ENCODE results near the gene THRB.

Gene THRB

DNA sequence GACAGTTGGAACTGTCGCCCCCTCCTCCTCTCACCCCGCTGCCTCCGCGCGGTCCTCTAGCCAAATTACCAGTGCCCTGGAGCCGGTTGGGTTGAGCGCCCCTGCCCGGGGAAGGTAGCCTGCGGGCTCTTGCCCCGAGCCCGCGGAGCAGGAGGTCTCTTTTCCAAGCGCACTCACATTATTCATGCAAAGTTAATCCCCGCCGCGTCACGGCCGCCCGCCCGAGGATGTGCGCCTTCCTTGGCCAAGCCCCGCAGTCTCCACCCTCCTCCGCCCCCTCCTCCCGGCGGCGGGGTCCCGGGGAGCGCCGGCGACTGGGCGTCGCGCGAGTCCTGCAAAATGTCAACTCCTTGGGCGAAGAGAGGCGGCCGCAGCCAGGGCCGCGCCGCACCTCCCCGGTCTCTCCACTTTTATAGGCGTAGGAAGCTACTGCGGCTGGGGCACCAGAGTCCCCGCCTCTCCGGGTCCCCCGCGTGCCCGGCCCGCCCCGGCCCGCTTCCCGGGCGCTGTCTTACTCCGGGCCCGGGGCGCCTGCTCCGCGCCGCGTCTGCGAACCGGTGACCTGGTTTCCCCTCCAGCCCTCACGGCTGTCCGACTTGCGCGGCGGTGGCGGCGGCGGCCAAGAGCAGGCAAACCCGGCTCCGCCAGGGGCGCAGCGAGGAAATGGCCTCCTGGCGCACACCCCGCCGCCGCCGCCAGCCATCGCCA lies at the start of gene THRB:
TSS of gene THRB (minus strand) at position 233 of the 708 bp plus-strand sequence.
- Histone ChIP-seq H3K36me3 (ENCODE audit: control insufficient read depth, insufficient read depth, low read length) (no peaks in the 10 kb centered on the region), H3K27me3 (replicated peaks; ENCODE audit: control insufficient read depth, insufficient read depth, low read length) (no peaks in the 10 kb centered on the region; the same call in 1 of the 2 replicates), H3K4me3 (replicated peaks; ENCODE audit: low read depth, low read length) (peak within 1 kb of the TSS; percentile 14; the same call in 1 of the 2 replicates)
- peak; percentile 22 for DNase-seq (ENCODE audit: extremely low read depth, insufficient read length)
- TF ChIP-seq, protein P1, sequence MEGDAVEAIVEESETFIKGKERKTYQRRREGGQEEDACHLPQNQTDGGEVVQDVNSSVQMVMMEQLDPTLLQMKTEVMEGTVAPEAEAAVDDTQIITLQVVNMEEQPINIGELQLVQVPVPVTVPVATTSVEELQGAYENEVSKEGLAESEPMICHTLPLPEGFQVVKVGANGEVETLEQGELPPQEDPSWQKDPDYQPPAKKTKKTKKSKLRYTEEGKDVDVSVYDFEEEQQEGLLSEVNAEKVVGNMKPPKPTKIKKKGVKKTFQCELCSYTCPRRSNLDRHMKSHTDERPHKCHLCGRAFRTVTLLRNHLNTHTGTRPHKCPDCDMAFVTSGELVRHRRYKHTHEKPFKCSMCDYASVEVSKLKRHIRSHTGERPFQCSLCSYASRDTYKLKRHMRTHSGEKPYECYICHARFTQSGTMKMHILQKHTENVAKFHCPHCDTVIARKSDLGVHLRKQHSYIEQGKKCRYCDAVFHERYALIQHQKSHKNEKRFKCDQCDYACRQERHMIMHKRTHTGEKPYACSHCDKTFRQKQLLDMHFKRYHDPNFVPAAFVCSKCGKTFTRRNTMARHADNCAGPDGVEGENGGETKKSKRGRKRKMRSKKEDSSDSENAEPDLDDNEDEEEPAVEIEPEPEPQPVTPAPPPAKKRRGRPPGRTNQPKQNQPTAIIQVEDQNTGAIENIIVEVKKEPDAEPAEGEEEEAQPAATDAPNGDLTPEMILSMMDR (IDR thresholded peaks at IDR 0.05; ENCODE audit: insufficient read depth, low read length, poor library complexity, severe bottlenecking): no peak

- TF ChIP-seq, protein P1 (IDR thresholded peaks at IDR 0.05; ENCODE audit: insufficient read depth, low read length, poor library complexity, severe bottlenecking): no peak
- DNase-seq (ENCODE audit: extremely low read depth, insufficient read length): no peak
- H3K4me3 ChIP-seq (replicated peaks; ENCODE audit: low read depth, low read length): no peak overlapping the region
- H3K27me3 ChIP-seq (replicated peaks; ENCODE audit: control insufficient read depth, insufficient read depth, low read length): no peaks in the 10 kb centered on the region; the same call in 1 of the 2 replicates
- H3K36me3 ChIP-seq (ENCODE audit: control insufficient read depth, insufficient read depth, low read length): no peaks in the 10 kb centered on the region
These were observed 47.3 kb upstream of the THRB start for GRCh38 chr3:24541935-24542334.

- Histone ChIP-seq H3K36me3 (ENCODE audit: control insufficient read depth, insufficient read depth, low read length) (no peaks in the 10 kb centered on the region), H3K27me3 (replicated peaks; ENCODE audit: control insufficient read depth, insufficient read depth, low read length) (no peaks in the 10 kb centered on the region; the same call in 1 of the 2 replicates), H3K4me3 (replicated peaks; ENCODE audit: low read depth, low read length) (no peak overlapping the region)
- TF ChIP-seq, protein P1 (IDR thresholded peaks at IDR 0.05; ENCODE audit: insufficient read depth, low read length, poor library complexity, severe bottlenecking): no peak
- DNase-seq (ENCODE audit: extremely low read depth, insufficient read length): no peak
These were observed 46.2 kb upstream of the THRB start for GRCh38 chr3:24540821-24541220.

- DNase-seq (ENCODE audit: extremely low read depth, insufficient read length): no peak
- no peaks in the 10 kb centered on the region; the same call in 1 of the 2 replicates for H3K27me3 ChIP-seq (replicated peaks; ENCODE audit: control insufficient read depth, insufficient read depth, low read length)
- TF ChIP-seq, protein P1 (IDR thresholded peaks at IDR 0.05; ENCODE audit: insufficient read depth, low read length, poor library complexity, severe bottlenecking): no peak
- H3K36me3 ChIP-seq (ENCODE audit: control insufficient read depth, insufficient read depth, low read length): no peaks in the 10 kb centered on the region
- H3K4me3 ChIP-seq (replicated peaks; ENCODE audit: low read depth, low read length): no peak overlapping the region
These were observed 45.0 kb upstream of the THRB start for GRCh38 chr3:24539699-24540098.

DNA sequence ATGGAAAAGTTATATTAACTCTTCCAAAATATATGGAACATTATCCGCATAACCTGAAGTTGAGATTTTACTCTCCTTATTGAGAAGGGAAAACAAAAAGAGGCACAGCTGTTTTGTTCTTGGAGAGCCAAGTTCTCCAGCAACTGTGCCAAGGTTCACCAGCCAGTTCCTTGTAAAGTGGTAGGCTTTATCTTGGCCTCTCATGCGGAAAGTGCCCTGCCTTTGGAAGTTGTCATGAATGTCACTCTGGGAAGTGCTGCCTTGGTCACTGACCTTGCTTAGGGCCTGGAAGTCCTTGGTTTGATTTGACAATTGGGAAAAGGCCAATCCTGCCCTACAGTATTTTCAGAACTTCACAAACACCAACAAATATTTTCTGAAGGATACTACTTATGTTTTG lies 44.2 kb upstream of the THRB start:
- H3K27me3 ChIP-seq (replicated peaks; ENCODE audit: control insufficient read depth, insufficient read depth, low read length): no peaks in the 10 kb centered on the region; the same call in 1 of the 2 replicates
- TF ChIP-seq, protein P1 (IDR thresholded peaks at IDR 0.05; ENCODE audit: insufficient read depth, low read length, poor library complexity, severe bottlenecking): no peak

More for the DNA sequence above, 44.2 kb upstream of the THRB start:
- DNase-seq (ENCODE audit: extremely low read depth, insufficient read length): no peak
- Histone ChIP-seq H3K36me3 (ENCODE audit: control insufficient read depth, insufficient read depth, low read length) (no peaks in the 10 kb centered on the region), H3K4me3 (replicated peaks; ENCODE audit: low read depth, low read length) (no peak overlapping the region)

All from GM06990 (cell line).